Gastrocnemius medialis (tissue), 4 donors: ENCODE data around the gene PDYN. TPM values are rescaled to one million over a fixed set of nuclear protein-coding genes. Genes with fewer than 3 reads are reported as not detected.

Experiments used
- ATAC-seq, 2 donors: fragments of 150-250 bp; one replicate each; pipeline ENCODE4 v1.9.1; 2016
- DNase-seq, 2 donors: peaks; one replicate each; pipeline ENCODE4 v3.0.0-alpha.2; 2019
- H3K27ac ChIP-seq, 4 donors: fragments of 200-600 bp; sonication (generic); 1 replicate in 1 of 4; 2 replicates in 3 of 4; pipeline ENCODE4 v1.5.1; 2016 to 2018; ENCODE audit warnings: mild to moderate bottlenecking in 2 of 4, moderate library complexity in 1 of 4
- H3K27me3 ChIP-seq, 3 donors: fragments of 200-600 bp; sonication (generic) in 2 of 3; 1 replicate in 1 of 3; 2 replicates in 2 of 3; pipeline versions ENCODE4 v1.5.1 to v1.6.0; 2016 to 2019; ENCODE audit warnings: mild to moderate bottlenecking in 1 of 3, moderate library complexity in 1 of 3
- H3K36me3 ChIP-seq, 2 donors: fragments of 200-600 bp; sonication (generic) in 1 of 2; one replicate each; pipeline ENCODE4 v1.5.1; 2017 to 2018
- H3K4me1 ChIP-seq, 2 donors: fragments of 200-600 bp; sonication (generic) in 1 of 2; one replicate each; pipeline ENCODE4 v1.5.1; 2016 to 2017; ENCODE audit warnings: mild to moderate bottlenecking in 2 of 2
- H3K4me3 ChIP-seq, 4 donors: fragments of 200-600 bp; sonication (generic) in 3 of 4; 1 replicate in 1 of 4; 2 replicates in 3 of 4; pipeline ENCODE4 v1.5.1; 2016 to 2019; ENCODE audit warnings: mild to moderate bottlenecking in 2 of 4
- H3K9me3 ChIP-seq, 3 donors: fragments of 200-600 bp; sonication (generic) in 2 of 3; 1 replicate in 1 of 3; 2 replicates in 2 of 3; pipeline ENCODE4 v1.5.1; 2016 to 2019
- CTCF ChIP-seq, 5 experiments: fragments of 450-650 bp in 3 of 5; fragments of 200-600 bp in 2 of 5; sonication (generic) in 2 of 5; IDR thresholded peaks in 4 of 5; conservative IDR thresholded peaks in 1 of 5; 1 replicate in 4 of 5; 2 replicates in 1 of 5; pipeline ENCODE4 v1.5.1; 2016 to 2019; ENCODE audit warnings: antibody characterized with exemption in 5 of 5, mild to moderate bottlenecking in 3 of 5, moderate library complexity in 3 of 5
- POLR2A ChIP-seq, 2 donors: fragments of 450-650 bp; IDR thresholded peaks; one replicate each; pipeline ENCODE4 v1.6.1; 2017; ENCODE audit warnings: antibody characterized with exemption in 2 of 2, mild to moderate bottlenecking in 2 of 2, moderate library complexity in 2 of 2
- in situ Hi-C, 4 donors: fragments of 200-750 bp; cut with MboI; loops; one replicate each; pipeline versions ENCODE4 v1.15.0 to v1.8.0; 2017; ENCODE audit warnings: low sequenced_read_pairs in 4 of 4
- intact Hi-C: fragments of 100-400 bp; cut with DNase I; formaldehyde crosslinking; loops from one replicate; pipeline ENCODE4 v1.15.1; 2023; ENCODE audit warnings: low total_unique reads
- total RNA-seq, 4 donors: library from RNA; depleted of rRNA; stranded (reverse); fragments of >200 nt; gene quantifications; one replicate each; pipeline versions ENCODE4 v1.1.0 to v1.2.3, GENCODE V29; 2016

The PDYN gene
- total RNA-seq, 4 donors from 2014 or later: not detected

- intact Hi-C loops: no loop called here
- H3K4me3 ChIP-seq: no peak overlapping the region
- ATAC-seq (no peak), DNase-seq (no peak)
- H3K9me3 ChIP-seq: no peaks in the 10 kb centered on the region
- H3K4me1 ChIP-seq: peaks cover under 1 to 6% of the 10 kb centered on the region in 2 donors
- TF ChIP-seq CTCF (IDR thresholded peaks at IDR 0.05 in 4 of 5, conservative IDR thresholded peaks at IDR 0.05 in 1 of 5) (no peak), POLR2A (IDR thresholded peaks at IDR 0.05) (no peak)
- no peaks in the 10 kb centered on the region for H3K36me3 ChIP-seq
- in situ Hi-C loops: no loop called here
- no peak overlapping the region for H3K27ac ChIP-seq
- no peaks in the 10 kb centered on the region for H3K27me3 ChIP-seq
Measured at GRCh38 chr20:1952737-1953530, 40.9 kb downstream of the PDYN start.

- H3K36me3 ChIP-seq: no peaks in the 10 kb centered on the region
- ATAC-seq (no peak), DNase-seq (no peak)
- intact Hi-C loops (no loop called here), in situ Hi-C loops (no loop called here)
- no peaks in the 10 kb centered on the region for H3K9me3 ChIP-seq
- TF ChIP-seq POLR2A (IDR thresholded peaks at IDR 0.05) (no peak), CTCF (IDR thresholded peaks at IDR 0.05 in 4 of 5, conservative IDR thresholded peaks at IDR 0.05 in 1 of 5) (no peak)
- H3K4me3 ChIP-seq: no peak overlapping the region
- H3K4me1 ChIP-seq: peaks cover 12 to 17% of the 10 kb centered on the region in 2 donors
- H3K27me3 ChIP-seq: no peaks in the 10 kb centered on the region
- no peak overlapping the region for H3K27ac ChIP-seq
Measured at GRCh38 chr20:1951436-1952115, 42.3 kb downstream of the PDYN start.

- in situ Hi-C loops: no loop called here
- Histone ChIP-seq H3K27ac (no peak overlapping the region), H3K9me3 (no peaks in the 10 kb centered on the region), H3K27me3 (no peaks in the 10 kb centered on the region), H3K4me1 (peaks cover 19 to 24% of the 10 kb centered on the region in 2 donors), H3K36me3 (no peaks in the 10 kb centered on the region), H3K4me3 (no peak overlapping the region)
- DNase-seq (no peak), ATAC-seq (no peak)
- intact Hi-C loops: no loop called here
- TF ChIP-seq POLR2A (IDR thresholded peaks at IDR 0.05) (no peak), CTCF (IDR thresholded peaks at IDR 0.05 in 4 of 5, conservative IDR thresholded peaks at IDR 0.05 in 1 of 5) (no peak)
Measured at GRCh38 chr20:1950836-1951235, 43.0 kb downstream of the PDYN start.

GRCh38 chr20:1949347-1950100 is 44.3 kb downstream of the PDYN start:
- peaks cover 32 to 36% of the 10 kb centered on the region in 2 donors for H3K4me1 ChIP-seq
- DNase-seq: no peak
- H3K27me3 ChIP-seq: no peaks in the 10 kb centered on the region
- intact Hi-C loops (loop anchor here (5.0 kb wide), 3 partner anchors 52 to 188 kb away; partner anchors contain the start of gene SIRPA), in situ Hi-C loops (loop anchor here in 1 of 4 donors (25.0 kb wide), 1 partner anchor 137 kb away; no protein-coding TSS in a partner anchor)
- ATAC-seq: no peak
- H3K9me3 ChIP-seq: no peaks in the 10 kb centered on the region
- H3K27ac ChIP-seq: peak overlapping the region in 1 of 4 donors; percentile 33
- TF ChIP-seq CTCF (IDR thresholded peaks at IDR 0.05 in 4 of 5, conservative IDR thresholded peaks at IDR 0.05 in 1 of 5) (no peak), POLR2A (IDR thresholded peaks at IDR 0.05) (no peak)
- H3K4me3 ChIP-seq: no peak overlapping the region
- H3K36me3 ChIP-seq: no peaks in the 10 kb centered on the region
